ENCODE measurements around the gene PDCD10. TPM values are rescaled to one million over a fixed set of nuclear protein-coding genes. Genes with fewer than 3 reads are reported as not detected.

Gene PDCD10
- total RNA-seq, 2 donors from 2014 or later: 51.1 to 55.5 TPM

DNA sequence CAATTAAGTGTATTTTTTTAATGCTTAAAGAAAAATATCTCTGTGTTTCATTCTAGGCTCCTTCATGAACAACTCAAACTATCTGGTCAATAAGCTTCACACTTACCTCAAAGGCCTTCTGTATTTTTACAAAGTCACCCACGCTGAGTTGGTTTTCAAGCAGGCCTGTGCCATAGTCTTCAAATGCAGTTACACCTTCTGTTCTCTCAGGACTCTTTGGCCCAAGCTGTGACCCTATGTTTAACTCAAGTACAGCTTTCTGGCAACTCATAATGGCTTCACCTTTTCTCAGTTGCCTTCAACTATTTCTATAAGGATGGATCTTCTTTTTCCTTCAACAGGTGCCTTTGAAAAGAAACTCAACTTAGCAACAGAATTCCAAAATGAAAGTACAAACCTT lies 81.5 kb downstream of the PDCD10 start:
- H3K27me3 Mint-ChIP-seq: peaks cover 5% of the 10 kb centered on the region
- no peaks in the 10 kb centered on the region for H3K9me3 ChIP-seq (ENCODE audit: control insufficient read depth, low read length, poor library complexity, severe bottlenecking)
- no peaks in the 10 kb centered on the region for H3K36me3 Mint-ChIP-seq (ENCODE audit: low read depth)
- H3K4me3 Mint-ChIP-seq: no peak overlapping the region
- no peak for ATAC-seq
- H3K4me1 Mint-ChIP-seq: peaks cover 5% of the 10 kb centered on the region
- no peak for DNase-seq
- H3K27ac Mint-ChIP-seq: no peak overlapping the region

DNA sequence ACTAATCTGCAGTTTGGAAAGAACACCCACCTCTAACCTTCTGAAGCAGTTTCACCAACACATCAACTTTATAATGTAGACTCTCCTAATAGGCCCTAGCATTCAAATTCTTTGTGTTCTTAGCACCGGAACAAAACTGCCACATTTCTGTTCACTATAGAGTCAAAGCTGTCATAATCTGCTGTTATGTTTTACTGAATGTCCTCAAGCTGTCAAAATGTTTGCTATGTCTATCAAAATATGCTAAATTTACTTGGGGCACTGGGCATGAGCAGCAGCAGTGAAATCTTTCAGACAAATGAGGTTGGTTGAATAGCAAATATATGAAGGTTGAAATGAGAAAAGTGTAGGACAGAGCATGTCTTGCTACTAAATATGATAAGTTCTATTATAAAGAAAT lies 82.9 kb downstream of the PDCD10 start:
- Mint-ChIP-seq H3K27me3 (peaks cover 5% of the 10 kb centered on the region), H3K27ac (no peak overlapping the region), H3K4me1 (peaks cover 5% of the 10 kb centered on the region), H3K36me3 (ENCODE audit: low read depth) (no peaks in the 10 kb centered on the region), H3K4me3 (no peak overlapping the region)
- DNase-seq (no peak), ATAC-seq (no peak)
- no peaks in the 10 kb centered on the region for H3K9me3 ChIP-seq (ENCODE audit: control insufficient read depth, low read length, poor library complexity, severe bottlenecking)

DNA sequence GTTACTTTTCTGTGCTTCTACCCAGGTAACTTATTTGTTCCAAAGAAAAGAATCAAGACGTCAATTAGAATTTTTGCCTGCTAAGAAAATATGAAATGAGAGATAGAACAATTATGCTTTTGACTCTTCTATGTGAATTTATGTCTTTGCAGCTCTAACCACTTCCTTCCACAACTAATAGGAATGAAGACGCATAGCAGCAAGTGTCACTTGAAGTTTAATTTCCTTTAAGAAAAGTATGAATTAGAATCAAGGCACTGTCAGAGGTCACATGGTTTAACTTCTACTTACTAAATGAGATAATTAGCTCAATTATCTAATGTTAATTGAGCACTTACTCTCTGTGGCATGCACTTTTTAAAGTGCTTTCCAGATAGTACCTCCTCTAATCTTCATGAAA lies 84.2 kb downstream of the PDCD10 start:
- no peaks in the 10 kb centered on the region for H3K9me3 ChIP-seq (ENCODE audit: control insufficient read depth, low read length, poor library complexity, severe bottlenecking)
- H3K27ac Mint-ChIP-seq: no peak overlapping the region
- ATAC-seq (no peak), DNase-seq (no peak)
- H3K4me3 Mint-ChIP-seq: no peak overlapping the region
- H3K36me3 Mint-ChIP-seq (ENCODE audit: low read depth): no peaks in the 10 kb centered on the region
- H3K4me1 Mint-ChIP-seq: peaks cover 5% of the 10 kb centered on the region
- H3K27me3 Mint-ChIP-seq: no peaks in the 10 kb centered on the region

DNA sequence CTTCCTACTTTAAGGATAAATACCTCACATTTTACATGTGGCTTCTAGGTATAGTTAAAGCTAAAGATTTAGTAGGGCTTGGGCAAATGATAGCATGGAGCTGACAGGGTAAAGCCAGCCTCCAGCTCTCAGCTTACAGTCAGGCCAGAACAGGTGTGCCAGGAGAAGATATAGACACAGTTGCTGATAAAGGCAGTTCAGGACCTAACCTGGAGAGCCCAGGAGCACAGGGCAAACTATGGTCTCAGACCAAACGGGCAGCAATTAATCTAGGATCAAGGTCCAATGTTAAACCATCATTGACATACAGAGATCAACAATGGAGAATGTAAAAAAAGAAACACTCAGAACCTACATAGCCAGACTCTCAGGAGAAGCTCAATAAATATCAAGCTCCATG lies 84.9 kb downstream of the PDCD10 start:
- H3K9me3 ChIP-seq (ENCODE audit: control insufficient read depth, low read length, poor library complexity, severe bottlenecking): no peaks in the 10 kb centered on the region
- Mint-ChIP-seq H3K36me3 (ENCODE audit: low read depth) (no peaks in the 10 kb centered on the region), H3K4me3 (no peak overlapping the region), H3K27ac (no peak overlapping the region), H3K27me3 (no peaks in the 10 kb centered on the region), H3K4me1 (peaks cover 5% of the 10 kb centered on the region)
- ATAC-seq: no peak
- DNase-seq: no peak

DNA sequence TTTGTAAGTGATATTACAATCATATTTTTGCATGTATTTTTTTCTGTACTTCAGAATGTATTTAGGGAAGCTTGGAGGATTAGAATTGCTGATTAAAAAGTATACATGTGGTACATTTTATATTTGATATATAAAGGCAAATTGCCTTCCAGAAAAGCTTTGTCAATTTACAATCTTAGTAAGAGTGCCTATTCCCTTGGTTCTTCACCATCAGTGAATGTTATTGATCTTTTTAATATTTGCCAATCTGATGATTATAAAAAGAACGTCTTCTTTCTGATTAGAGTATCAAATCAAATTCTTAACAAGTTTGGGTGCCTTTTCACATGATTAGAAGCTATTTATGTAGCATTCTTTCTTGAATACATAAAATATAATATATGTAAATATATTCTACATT lies 90.1 kb downstream of the PDCD10 start:
- Mint-ChIP-seq H3K36me3 (ENCODE audit: low read depth) (no peaks in the 10 kb centered on the region), H3K4me1 (no peaks in the 10 kb centered on the region)

More for the DNA sequence above, 90.1 kb downstream of the PDCD10 start:
- no peaks in the 10 kb centered on the region for H3K9me3 ChIP-seq (ENCODE audit: control insufficient read depth, low read length, poor library complexity, severe bottlenecking)
- no peak overlapping the region for H3K27ac Mint-ChIP-seq
- H3K27me3 Mint-ChIP-seq: peaks cover 9% of the 10 kb centered on the region
- DNase-seq (no peak), ATAC-seq (no peak)
- H3K4me3 Mint-ChIP-seq: no peak overlapping the region

Other genes with a start within 250 kb of the PDCD10 start
- under 1 TPM; 0.45 to 0.78 TPM for gene WDR49, start 81.0 kb downstream of the PDCD10 start, total RNA-seq
- gene SERPINI1, start 829 bp upstream of the PDCD10 start, total RNA-seq: 1 to 10 TPM; 2.8 to 3.6 TPM

All from T-helper 17 cell (primary cell).